Progenitor cell of endocrine pancreas (in vitro differentiated cells): ENCODE data around the gene BLOC1S6. TPM values are rescaled to one million over a fixed set of nuclear protein-coding genes. Genes with fewer than 3 reads are reported as not detected.

Experiments used
- DNase-seq: peaks from one replicate; pipeline ENCODE4 v3.0.0; 2021; ENCODE audit warnings: low spot score; ENCODE audit not compliant: unreplicated experiment
- H3K27ac Mint-ChIP-seq: 2 replicates; pipeline ENCODE4 v1.8.0; 2021; ENCODE audit warnings: mild to moderate bottlenecking, moderate library complexity, mixed read lengths
- H3K27me3 Mint-ChIP-seq: 2 replicates; pipeline ENCODE4 v1.8.0; 2021; ENCODE audit warnings: mixed read lengths
- H3K36me3 Mint-ChIP-seq: 2 replicates; pipeline ENCODE4 v1.8.0; 2022; ENCODE audit warnings: mixed read lengths; ENCODE audit not compliant: insufficient read depth
- H3K4me1 Mint-ChIP-seq: 2 replicates; pipeline ENCODE4 v1.8.0; 2021; ENCODE audit warnings: low read depth, mixed read lengths
- H3K4me3 Mint-ChIP-seq: 2 replicates; pipeline ENCODE4 v1.8.0; 2021; ENCODE audit warnings: low read depth, mild to moderate bottlenecking, moderate library complexity, mixed read lengths
- H3K9me3 Mint-ChIP-seq: 2 replicates; pipeline ENCODE4 v1.8.0; 2021; ENCODE audit warnings: low read depth, mixed read lengths
- CTCF ChIP-seq: fragments of 200-600 bp; sonication (generic); IDR thresholded peaks from one replicate; pipeline ENCODE4 v1.5.0; 2021; ENCODE audit warnings: antibody characterized with exemption, mild to moderate bottlenecking; ENCODE audit not compliant: unreplicated experiment
- total RNA-seq: library from RNA; stranded (reverse); gene quantifications from 2 replicates; pipeline ENCODE4 v1.2.1, GENCODE V29; 2021

The BLOC1S6 gene
- total RNA-seq, 1 donor from 2014 or later = 45.8 TPM

DNA sequence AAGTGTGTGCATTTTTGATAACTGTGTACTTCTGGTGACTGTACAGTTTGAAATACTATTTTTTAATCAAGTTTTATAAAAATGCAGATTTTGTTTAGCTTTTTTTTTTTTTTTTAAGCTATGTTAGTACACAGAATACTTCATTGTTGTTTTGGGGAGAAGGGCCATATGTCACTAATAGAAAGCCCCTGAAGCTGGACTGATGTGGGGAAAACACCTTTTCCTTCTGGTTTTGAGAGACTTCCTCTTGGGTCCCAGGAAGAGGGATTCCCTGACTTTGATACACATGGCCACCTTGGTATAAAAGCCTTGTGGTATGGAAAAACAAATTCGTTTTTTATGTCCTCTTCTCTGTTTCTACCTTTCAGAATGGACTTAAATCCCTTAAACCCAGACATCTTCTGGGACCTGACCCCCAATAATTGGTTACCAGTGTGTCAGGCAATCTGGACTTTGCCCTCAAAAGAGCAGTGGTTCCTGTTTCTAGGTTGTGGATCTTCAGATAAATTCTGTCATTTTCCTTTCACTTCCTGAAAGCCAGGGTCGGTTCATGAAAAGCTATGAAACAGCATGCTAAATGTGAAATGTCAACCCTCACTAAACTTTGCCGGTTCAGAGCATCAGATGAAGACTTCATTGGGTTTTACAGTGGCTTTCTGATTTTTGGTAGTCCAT, 31.1 kb upstream of the BLOC1S6 start:
- H3K27me3 Mint-ChIP-seq = peaks cover 14% of the 10 kb centered on the region
- no peaks in the 10 kb centered on the region for H3K36me3 Mint-ChIP-seq
- H3K4me3 Mint-ChIP-seq = no peak overlapping the region
- TF ChIP-seq CTCF = no peak
- DNase-seq = no peak
- H3K4me1 Mint-ChIP-seq = no peaks in the 10 kb centered on the region
- no peaks in the 10 kb centered on the region for H3K9me3 Mint-ChIP-seq
- no peak overlapping the region for H3K27ac Mint-ChIP-seq

- Mint-ChIP-seq H3K4me3 (no peak overlapping the region), H3K36me3 (no peaks in the 10 kb centered on the region), H3K27ac (no peak overlapping the region), H3K4me1 (peaks cover 1% of the 10 kb centered on the region), H3K9me3 (no peaks in the 10 kb centered on the region), H3K27me3 (no peaks in the 10 kb centered on the region)
- no peak for TF ChIP-seq CTCF
- no peak for DNase-seq
These were observed 14.6 kb upstream of the BLOC1S6 start for GRCh38 chr15:45572617-45573016.

- Mint-ChIP-seq H3K4me3 (no peak overlapping the region), H3K27ac (no peak overlapping the region), H3K36me3 (no peaks in the 10 kb centered on the region), H3K4me1 (peaks cover 1% of the 10 kb centered on the region), H3K9me3 (no peaks in the 10 kb centered on the region), H3K27me3 (no peaks in the 10 kb centered on the region)
- peak; percentile 78 for TF ChIP-seq CTCF
- peak; percentile 69 for DNase-seq
These were observed 13.1 kb upstream of the BLOC1S6 start for GRCh38 chr15:45573961-45574629.

DNA sequence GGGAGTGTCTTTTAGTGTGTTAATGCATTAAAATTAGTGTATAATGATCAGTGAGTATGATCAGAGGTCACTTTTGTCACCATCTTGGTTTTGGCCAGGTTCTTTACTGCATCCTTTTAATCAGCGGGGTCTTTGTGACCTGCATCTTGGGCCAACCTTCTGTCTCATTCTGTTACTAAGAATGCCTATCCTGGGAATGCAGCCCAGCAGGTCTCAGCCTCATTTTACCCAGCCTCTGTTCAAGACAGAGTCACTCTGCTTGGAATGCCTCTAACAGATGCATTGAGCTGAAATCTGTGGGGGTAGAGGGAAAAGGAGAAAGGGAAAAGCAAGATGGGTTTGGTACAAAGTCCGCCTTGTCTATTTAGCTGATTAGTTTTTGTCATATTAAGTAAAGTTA, 5.3 kb upstream of the BLOC1S6 start:
- H3K36me3 Mint-ChIP-seq = no peaks in the 10 kb centered on the region
- no peak overlapping the region for H3K4me3 Mint-ChIP-seq
- no peak for DNase-seq
- no peak overlapping the region for H3K27ac Mint-ChIP-seq
- H3K27me3 Mint-ChIP-seq = no peaks in the 10 kb centered on the region
- H3K9me3 Mint-ChIP-seq = no peaks in the 10 kb centered on the region
- no peak for TF ChIP-seq CTCF
- peaks cover 11% of the 10 kb centered on the region for H3K4me1 Mint-ChIP-seq

DNA sequence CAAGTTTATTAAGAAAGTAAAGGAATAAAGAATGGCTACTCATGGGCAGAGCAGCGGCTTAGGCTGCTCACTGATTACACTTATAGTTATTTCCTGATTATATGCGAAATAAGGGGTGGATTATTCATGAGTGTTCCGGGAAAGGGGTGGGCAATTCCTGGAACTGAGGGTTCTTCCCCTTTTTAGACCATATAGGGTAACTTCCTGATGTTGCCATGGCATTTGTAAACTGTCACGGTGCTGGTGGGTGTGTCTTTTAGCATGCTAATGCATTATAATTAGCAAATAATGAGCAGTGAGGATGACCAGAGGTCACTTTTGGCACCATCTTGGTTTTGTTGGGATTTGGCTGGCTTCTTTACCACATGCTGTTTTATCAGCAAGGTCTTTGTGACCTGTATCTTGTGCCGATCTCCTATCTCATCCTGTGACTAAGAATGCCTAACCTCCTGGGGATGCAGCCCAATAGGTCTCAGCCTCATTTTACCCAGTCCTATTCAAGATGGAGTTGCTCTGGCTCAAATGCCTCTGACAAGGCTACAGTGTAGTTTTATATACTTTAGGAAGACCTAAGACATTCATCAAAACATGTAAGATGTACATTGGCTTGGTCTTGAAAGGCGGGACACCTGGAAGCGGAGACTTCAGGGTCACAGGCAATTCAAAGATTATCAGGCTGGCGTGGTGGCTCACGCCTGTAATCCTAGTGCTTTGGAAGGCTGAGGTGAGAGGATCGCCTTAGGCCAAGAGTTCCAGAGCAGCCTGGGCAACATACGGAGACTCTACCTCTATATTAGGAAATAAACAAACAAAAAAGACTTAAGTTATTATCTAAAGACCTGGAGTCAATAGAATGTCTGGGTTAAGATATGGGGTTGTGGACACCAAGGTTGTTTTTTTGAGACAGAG, 3.2 kb upstream of the BLOC1S6 start:
- no peak overlapping the region for H3K4me3 Mint-ChIP-seq
- DNase-seq = no peak
- H3K9me3 Mint-ChIP-seq = no peaks in the 10 kb centered on the region
- no peak overlapping the region for H3K27ac Mint-ChIP-seq
- H3K4me1 Mint-ChIP-seq = peaks cover 21% of the 10 kb centered on the region
- no peaks in the 10 kb centered on the region for H3K27me3 Mint-ChIP-seq
- no peaks in the 10 kb centered on the region for H3K36me3 Mint-ChIP-seq
- no peak for TF ChIP-seq CTCF
